Breast epithelium (tissue), 3 donors: ENCODE measurements around the gene MAD1L1.

Experiments used
- POLR2A ChIP-seq: fragments of 450-650 bp; IDR thresholded peaks from one replicate; pipeline ENCODE4 v1.6.1; 2016; ENCODE audit warnings: antibody characterized with exemption, mild to moderate bottlenecking, moderate library complexity
- TF ChIP-seq, protein P1 (sequence below), 3 donors: fragments of 450-650 bp; IDR thresholded peaks; one replicate each; pipeline ENCODE4 v1.5.1; 2016 to 2017; ENCODE audit warnings: antibody characterized with exemption in 3 of 3, mild to moderate bottlenecking in 3 of 3, moderate library complexity in 3 of 3

DNA sequence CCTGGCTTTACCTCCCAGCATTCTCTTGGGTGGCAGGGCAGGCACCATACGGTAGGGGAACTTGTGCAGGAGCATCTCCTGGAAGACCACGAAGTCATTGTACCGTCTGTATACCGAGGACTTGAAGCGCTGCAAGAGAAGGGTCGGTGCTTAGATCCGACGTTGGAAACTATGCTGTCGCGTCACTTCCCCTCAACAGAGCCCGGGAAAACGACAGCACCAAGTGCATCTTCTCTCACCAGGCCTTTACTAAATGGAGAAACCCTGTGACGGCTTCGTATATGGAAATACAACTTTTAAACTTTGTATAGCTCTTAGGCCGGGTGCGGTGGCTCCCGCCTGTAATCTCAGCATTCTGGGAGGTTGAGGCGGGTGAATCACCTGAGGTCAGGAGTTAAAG lies 42.4 kb upstream of the MAD1L1 start:
- TF ChIP-seq, protein P1, sequence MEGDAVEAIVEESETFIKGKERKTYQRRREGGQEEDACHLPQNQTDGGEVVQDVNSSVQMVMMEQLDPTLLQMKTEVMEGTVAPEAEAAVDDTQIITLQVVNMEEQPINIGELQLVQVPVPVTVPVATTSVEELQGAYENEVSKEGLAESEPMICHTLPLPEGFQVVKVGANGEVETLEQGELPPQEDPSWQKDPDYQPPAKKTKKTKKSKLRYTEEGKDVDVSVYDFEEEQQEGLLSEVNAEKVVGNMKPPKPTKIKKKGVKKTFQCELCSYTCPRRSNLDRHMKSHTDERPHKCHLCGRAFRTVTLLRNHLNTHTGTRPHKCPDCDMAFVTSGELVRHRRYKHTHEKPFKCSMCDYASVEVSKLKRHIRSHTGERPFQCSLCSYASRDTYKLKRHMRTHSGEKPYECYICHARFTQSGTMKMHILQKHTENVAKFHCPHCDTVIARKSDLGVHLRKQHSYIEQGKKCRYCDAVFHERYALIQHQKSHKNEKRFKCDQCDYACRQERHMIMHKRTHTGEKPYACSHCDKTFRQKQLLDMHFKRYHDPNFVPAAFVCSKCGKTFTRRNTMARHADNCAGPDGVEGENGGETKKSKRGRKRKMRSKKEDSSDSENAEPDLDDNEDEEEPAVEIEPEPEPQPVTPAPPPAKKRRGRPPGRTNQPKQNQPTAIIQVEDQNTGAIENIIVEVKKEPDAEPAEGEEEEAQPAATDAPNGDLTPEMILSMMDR (IDR thresholded peaks at IDR 0.05) = no peak
- no peak for TF ChIP-seq POLR2A
